ENCODE results near the gene DLGAP1. TPM values are rescaled to one million over a fixed set of nuclear protein-coding genes. Genes with fewer than 3 reads are reported as not detected.

DLGAP1 gene
- polyA plus RNA-seq, 1 donor = 1.5 TPM

- no peak for DNase-seq
Measured at GRCh38 chr18:3682061-3682460, 773.0 kb downstream of the DLGAP1 start.

GRCh38 chr18:3679241-3679640 lies 775.9 kb downstream of the DLGAP1 start:
- DNase-seq = no peak

- no peak for DNase-seq
Measured at GRCh38 chr18:3675994-3676393, 779.1 kb downstream of the DLGAP1 start.

- DNase-seq = no peak
Measured at GRCh38 chr18:3675446-3675845, 779.7 kb downstream of the DLGAP1 start.

GRCh38 chr18:3671176-3671575 lies 783.9 kb downstream of the DLGAP1 start:
- no peak for DNase-seq

GRCh38 chr18:3669376-3669775 lies 785.7 kb downstream of the DLGAP1 start:
- DNase-seq = no peak

- DNase-seq = no peak
Measured at GRCh38 chr18:3667255-3668137, 787.6 kb downstream of the DLGAP1 start.

GRCh38 chr18:3666526-3667254 lies 788.4 kb downstream of the DLGAP1 start:
- DNase-seq = no peak

GRCh38 chr18:3665780-3666525 lies 789.2 kb downstream of the DLGAP1 start:
- peak; percentile 87 for DNase-seq

- DNase-seq = no peak
Measured at GRCh38 chr18:3665204-3665603, 789.9 kb downstream of the DLGAP1 start.

- DNase-seq = no peak
Measured at GRCh38 chr18:3664563-3665178, 790.4 kb downstream of the DLGAP1 start.

- no peak for DNase-seq
Measured at GRCh38 chr18:3663870-3664512, 791.1 kb downstream of the DLGAP1 start.

GRCh38 chr18:3661989-3662388 lies 793.1 kb downstream of the DLGAP1 start:
- DNase-seq = no peak

- DNase-seq = no peak
Measured at GRCh38 chr18:3660739-3661515, 794.2 kb downstream of the DLGAP1 start.

GRCh38 chr18:3658529-3658928 lies 796.6 kb downstream of the DLGAP1 start:
- DNase-seq = no peak

- DNase-seq = no peak
Measured at GRCh38 chr18:3655254-3656050, 799.7 kb downstream of the DLGAP1 start.

- DNase-seq = no peak
Measured at GRCh38 chr18:3654442-3655253, 800.5 kb downstream of the DLGAP1 start.

- DNase-seq = no peak
Measured at GRCh38 chr18:3653851-3654441, 801.2 kb downstream of the DLGAP1 start.

GRCh38 chr18:3653263-3653850 lies 801.8 kb downstream of the DLGAP1 start:
- no peak for DNase-seq
